GM12878 (cell line): Measurements from ENCODE around the gene CGGBP1. TPM values are rescaled to one million over a fixed set of nuclear protein-coding genes. Genes with fewer than 3 reads are reported as not detected.

Experiments used
- ATAC-seq: fragments of 200-7000 bp; cut with Tn5 transposase; 3 replicates; pipeline ENCODE4 v1.9.1; 2020; ENCODE audit warnings: mild to moderate bottlenecking, moderate library complexity
- BruUV-seq: library from RNA; stranded (reverse); fragments of 400-500 nt; replicated peaks from 2 replicates; lab custom pipeline; 2021; lab: Mats Ljungman, UMichigan
- CTCF ChIA-PET: fragments of 300-600 bp; sonication (Branson Sonifier 250); formaldehyde crosslinking; extraction: SDS; loops from one replicate; lab custom pipeline; 2021; ENCODE audit warnings: inconsistent platforms; lab: Yijun Ruan, JAX
- POLR2A ChIA-PET: fragments of 350-600 bp; formaldehyde crosslinking; extraction: SDS; loops from one replicate; lab custom pipeline; 2021; ENCODE audit warnings: inconsistent platforms; lab: Charles Lee
- RAD21 ChIA-PET: fragments of 300-600 bp; sonication (Branson Sonifier 250); formaldehyde crosslinking; loops from one replicate; lab custom pipeline; 2023; ENCODE audit warnings: antibody characterized with exemption; ENCODE audit not compliant: unreplicated experiment; lab: Charles Lee
- SMC1A ChIA-PET: fragments of 300-600 bp; sonication (Branson Sonifier 250); formaldehyde crosslinking; loops from one replicate; lab custom pipeline; 2023; ENCODE audit not compliant: unreplicated experiment, uncharacterized antibody; lab: Charles Lee
- DNase-seq: peaks from one replicate; pipeline ENCODE4 v3.0.0-alpha.2; 2011; ENCODE audit warnings: low read depth, low spot score
- FAIRE-seq: peaks from 3 replicates; lab custom pipeline; 2011; peaks lifted over from hg19 to GRCh38; lab: Jason Lieb, UNC
- H2AFZ ChIP-seq: 2 replicates; pipeline ENCODE4 v1.6.0; 2011; ENCODE audit warnings: low read depth, low read length, control low read depth; ENCODE audit not compliant: control insufficient read depth
- H3K27ac ChIP-seq: 2 replicates; pipeline ENCODE4 v1.5.1; 2011; ENCODE audit warnings: control low read depth; ENCODE audit not compliant: control insufficient read depth, insufficient read depth
- H3K27me3 ChIP-seq, 2 experiments: replicated peaks in 1 of 2; 2 replicates each; pipeline versions ENCODE4 v1.6.0 to v1.6.1; 2011; ENCODE audit warnings: low read length in 1 of 2; ENCODE audit not compliant: control insufficient read depth in 2 of 2, insufficient read depth in 2 of 2
- H3K36me3 ChIP-seq, 2 experiments: 2 replicates each; pipeline ENCODE4 v1.5.1; 2011; ENCODE audit warnings: low read length in 1 of 2; ENCODE audit not compliant: control insufficient read depth in 2 of 2, insufficient read depth in 2 of 2
- H3K4me1 ChIP-seq: 2 replicates; pipeline ENCODE4 v1.6.1; 2011; ENCODE audit warnings: mild to moderate bottlenecking, low read length, moderate library complexity, mixed read lengths; ENCODE audit not compliant: control insufficient read depth, insufficient read depth
- H3K4me2 ChIP-seq: 2 replicates; pipeline ENCODE4 v1.6.0; 2011; ENCODE audit warnings: control low read depth; ENCODE audit not compliant: control insufficient read depth, insufficient read depth
- H3K4me3 ChIP-seq: fragments of 200-600 bp; sonication (generic); 2 replicates; pipeline ENCODE4 v1.5.1; 2016
- H3K79me2 ChIP-seq: 2 replicates; pipeline ENCODE4 v1.6.0; 2011; ENCODE audit warnings: low read length; ENCODE audit not compliant: control insufficient read depth, insufficient read depth
- H3K9ac ChIP-seq: 2 replicates; pipeline ENCODE4 v1.8.0; 2011; ENCODE audit warnings: low read length, control low read depth, mixed read lengths; ENCODE audit not compliant: control insufficient read depth, insufficient read depth
- H3K9me3 ChIP-seq: replicated peaks from 3 replicates; pipeline ENCODE4 v1.5.1; 2011; ENCODE audit warnings: mild to moderate bottlenecking, low read length; ENCODE audit not compliant: control insufficient read depth, insufficient read depth
- H4K20me1 ChIP-seq: 2 replicates; pipeline ENCODE4 v1.6.0; 2011; ENCODE audit not compliant: control insufficient read depth, insufficient read depth
- HDAC2 ChIP-seq: fragments of 200-600 bp; sonication (generic); IDR thresholded peaks from 2 replicates; pipeline ENCODE4 v1.6.1; 2017
- MXI1 ChIP-seq: fragments of 150-350 bp; IDR thresholded peaks from 2 replicates; pipeline ENCODE4 v1.6.1; 2011; ENCODE audit warnings: low read depth, mild to moderate bottlenecking, inconsistent platforms, low read length, improper control_type of control experiment
- POLR2A ChIP-seq: IDR thresholded peaks from 2 replicates; pipeline ENCODE4 v1.6.1; 2011; ENCODE audit warnings: low read depth, mild to moderate bottlenecking, low read length
- SMC3 ChIP-seq: IDR thresholded peaks from 2 replicates; pipeline ENCODE4 v1.6.1; 2011; ENCODE audit warnings: low read length, improper control_type of control experiment, borderline replicate concordance
- YBX1 ChIP-seq: fragments of 450-650 bp; IDR thresholded peaks from 2 replicates; pipeline ENCODE4 v1.6.1; 2016; ENCODE audit warnings: antibody characterized with exemption
- YY1 ChIP-seq: IDR thresholded peaks from 2 replicates; pipeline ENCODE4 v1.6.1; 2011; ENCODE audit warnings: low read depth, mild to moderate bottlenecking, low read length
- WGBS: methylation state at CpG from one replicate; pipeline ENCODE4 v1.1.6; 2016; ENCODE audit warnings: low lambda C conversion rate; ENCODE audit not compliant: insufficient replicate concordance, insufficient coverage; ENCODE audit errors: missing lambda C conversion rate; 5-methylcytosine and 5-hydroxymethylcytosine counted together
- in situ Hi-C: fragments of 300-500 bp; cut with MboI; formaldehyde crosslinking; loops from 9 replicates; pipeline ENCODE4 v1.14.3; 2018; ENCODE audit warnings: mixed read lengths
- intact Hi-C: fragments of 100-400 bp; cut with micrococcal nuclease; formaldehyde crosslinking; loops from one replicate; pipeline ENCODE4 v1.14.2; 2022; ENCODE audit not compliant: unreplicated experiment
- polyA plus RNA-seq, 11 experiments: library from polyadenylated mRNA; depleted of rRNA in 4 of 11; unstranded in 6 of 11; stranded (reverse) in 5 of 11; fragments of >200 nt; fragmentation: Nextera tagmentation in 4 of 11; fragmentation: Illumina TruSeq in 1 of 11; extraction: Ambion mirVana in 4 of 11; extraction: Trizol in 1 of 11; gene quantifications; 1 replicate in 1 of 11; 2 replicates in 10 of 11; pipeline versions ENCODE4 v1.2.1 to v1.2.3, GENCODE V29; 2011 to 2016; ENCODE audit warnings: inconsistent platforms in 2 of 11, missing spikeins in 2 of 11, low read depth in 1 of 11
- total RNA-seq, 4 experiments: library from RNA; depleted of rRNA in 3 of 4; stranded (reverse); fragments of >200 nt in 3 of 4; fragmentation: Illumina TruSeq in 1 of 4; extraction: Trizol in 1 of 4; gene quantifications; 2 replicates each; pipeline versions ENCODE4 v1.2.1 to v1.2.3, GENCODE V29; 2013 to 2021
- TF ChIP-seq, protein P1 (sequence below): fragments of 450-650 bp; IDR thresholded peaks from 2 replicates; pipeline ENCODE4 v1.6.1; 2017; ENCODE audit warnings: borderline replicate concordance

CGGBP1 gene
- total and polyA plus RNA-seq, 10 of the 15 experiments (the other 5 are each of a cell fraction or from before 2014, with no cell fraction given), result 27.8 to 75.8 (median 50.4) TPM

GRCh38 chr3:88028876-88029275 is 29.9 kb downstream of the CGGBP1 start:
- ChIA-PET CTCF (interaction anchor here (1.5 kb wide), 1 partner anchor 84 kb away, joined by 7 read pairs; no protein-coding TSS in a partner anchor), RAD21 (interaction anchor here (1.0 to 1.4 kb wide), 2 partner anchors 24 to 84 kb away, joined by 3 to 4 read pairs; no protein-coding TSS in a partner anchor)
- Histone ChIP-seq H3K4me3 (no peak overlapping the region), H3K4me1 (no peaks in the 10 kb centered on the region), H3K27ac (no peak overlapping the region), H3K9ac (no peak overlapping the region), H3K79me2 (no peaks in the 10 kb centered on the region)
- BruUV-seq, result no TSS peak
- WGBS, result 96% methylated on average over 2 of the region's 2 CpGs
- intact Hi-C loops, result no loop called here
- no peak for FAIRE-seq
- TF ChIP-seq POLR2A (no peak), MXI1 (no peak), YY1 (no peak), HDAC2 (no peak), SMC3 (no peak), YBX1 (no peak)
- TF ChIP-seq, protein P1, sequence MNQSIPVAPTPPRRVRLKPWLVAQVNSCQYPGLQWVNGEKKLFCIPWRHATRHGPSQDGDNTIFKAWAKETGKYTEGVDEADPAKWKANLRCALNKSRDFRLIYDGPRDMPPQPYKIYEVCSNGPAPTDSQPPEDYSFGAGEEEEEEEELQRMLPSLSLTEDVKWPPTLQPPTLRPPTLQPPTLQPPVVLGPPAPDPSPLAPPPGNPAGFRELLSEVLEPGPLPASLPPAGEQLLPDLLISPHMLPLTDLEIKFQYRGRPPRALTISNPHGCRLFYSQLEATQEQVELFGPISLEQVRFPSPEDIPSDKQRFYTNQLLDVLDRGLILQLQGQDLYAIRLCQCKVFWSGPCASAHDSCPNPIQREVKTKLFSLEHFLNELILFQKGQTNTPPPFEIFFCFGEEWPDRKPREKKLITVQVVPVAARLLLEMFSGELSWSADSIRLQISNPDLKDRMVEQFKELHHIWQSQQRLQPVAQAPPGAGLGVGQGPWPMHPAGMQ, result no peak
- TF ChIP-seq, all 136 proteins: peak for 0
- POLR2A ChIA-PET, result no interaction called here
- DNase-seq (no peak), ATAC-seq (no peak)
- in situ Hi-C loops, result no loop called here
- SMC1A ChIA-PET, result interaction anchor here (1.1 to 1.6 kb wide), 5 partner anchors 12 to 37 kb away, joined by 3 to 4 read pairs (median 3); no protein-coding TSS in a partner anchor
- Histone ChIP-seq H3K9me3 (no peaks in the 10 kb centered on the region; the same call in 2 of the 3 replicates), H3K36me3 (no peaks in the 10 kb centered on the region), H4K20me1 (no peaks in the 10 kb centered on the region), H2AFZ (no peak overlapping the region), H3K27me3 (no peaks in the 10 kb centered on the region; a peak in 1 of 4 replicates), H3K4me2 (no peak overlapping the region)
